ENCODE data around the gene PIWIL4. TPM values are rescaled to one million over a fixed set of nuclear protein-coding genes. Genes with fewer than 3 reads are reported as not detected.

PIWIL4 gene
- total RNA-seq, 1 experiment from 2014 or later: not detected

DNA sequence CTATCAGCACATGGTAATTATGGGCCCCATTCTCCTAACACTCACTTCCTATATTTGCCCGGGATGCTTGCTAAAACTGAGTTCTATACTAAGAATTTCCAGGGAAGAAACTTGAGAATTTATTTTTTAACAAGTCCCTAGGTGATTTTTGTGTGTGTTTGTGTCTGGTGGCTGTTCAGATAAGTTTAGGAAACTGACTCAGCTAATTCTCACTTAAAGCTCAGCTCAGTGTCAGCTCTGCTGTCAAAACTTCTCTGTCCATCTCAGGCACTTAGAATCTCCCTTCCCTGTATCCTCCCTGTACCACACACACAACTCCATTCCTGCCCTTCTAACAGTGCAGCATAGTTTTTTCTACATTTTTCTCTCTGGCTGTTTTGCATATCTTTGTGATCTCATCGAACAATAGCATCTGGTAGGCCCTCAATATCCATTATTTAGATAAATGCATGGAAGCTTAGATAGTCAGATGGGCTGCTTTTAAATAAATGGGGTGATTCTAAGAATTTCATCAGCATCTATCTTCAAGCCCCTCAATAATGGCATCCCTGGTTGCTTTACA lies 69.3 kb downstream of the PIWIL4 start:
- Histone ChIP-seq H2BK5ac (ENCODE audit: insufficient read length, low read length) (no peak overlapping the region), H3K79me2 (ENCODE audit: insufficient read depth, low read length) (no peaks in the 10 kb centered on the region), H3K23ac (ENCODE audit: insufficient read length, low read depth, low read length) (no peak overlapping the region), H2AK5ac (ENCODE audit: insufficient read length, low read length) (no peak overlapping the region), H2BK12ac (ENCODE audit: insufficient read length, low read depth, low read length) (no peak overlapping the region), H3K4ac (ENCODE audit: low read depth, low read length) (no peak overlapping the region), H2BK120ac (ENCODE audit: low read depth, low read length, poor library complexity, severe bottlenecking) (no peak overlapping the region), H3K9me3 (ENCODE audit: control insufficient read depth, low read depth, low read length) (no peaks in the 10 kb centered on the region), H2BK15ac (ENCODE audit: low read depth, low read length) (no peak overlapping the region), H3K27me3 (ENCODE audit: insufficient read depth, low read length) (no peaks in the 10 kb centered on the region), H3K14ac (ENCODE audit: insufficient read depth, low read length) (no peak overlapping the region), H4K8ac (replicated peaks; ENCODE audit: insufficient read length, low read depth, low read length) (no peak overlapping the region), H3K18ac (ENCODE audit: insufficient read length, low read depth, low read length) (no peak overlapping the region), H4K20me1 (ENCODE audit: control insufficient read depth, insufficient read depth, insufficient read length) (no peaks in the 10 kb centered on the region), H3K9ac (ENCODE audit: extremely low read depth, insufficient read length, low read length) (no peak overlapping the region), H3K23me2 (ENCODE audit: insufficient read length, low read depth, low read length, poor library complexity, severe bottlenecking) (no peaks in the 10 kb centered on the region), H3K79me1 (ENCODE audit: insufficient read depth, low read depth, low read length, poor library complexity, severe bottlenecking) (no peaks in the 10 kb centered on the region), H3T11ph (ENCODE audit: low read length) (no peak overlapping the region), H3K27ac (ENCODE audit: insufficient read length, low read depth, low read length) (no peak overlapping the region), H3K4me2 (ENCODE audit: insufficient read depth, insufficient read length, low read length) (no peak overlapping the region), H2AFZ (ENCODE audit: low read length) (no peak overlapping the region), H3K4me1 (ENCODE audit: insufficient read depth, low read length) (peaks cover 9% of the 10 kb centered on the region; the same call in 1 of the 2 replicates), H4K91ac (ENCODE audit: insufficient read length, low read depth, low read length) (no peak overlapping the region), H4K5ac (ENCODE audit: insufficient read length, low read depth, low read length) (no peak overlapping the region), H3K56ac (ENCODE audit: insufficient read length, low read depth, low read length) (no peak overlapping the region), H2BK20ac (ENCODE audit: low read depth, low read length, poor library complexity, severe bottlenecking) (no peak overlapping the region)
- Mint-ChIP-seq H3K36me3 (ENCODE audit: insufficient read depth in 1 of 3, low read depth in 3 of 3) (no peaks in the 10 kb centered on the region), H3K4me3 (no peak overlapping the region), H3K9me3 (no peaks in the 10 kb centered on the region), H3K27ac (no peak overlapping the region; a peak in 1 of 7 replicates), H3K4me1 (peaks cover 12 to 24% of the 10 kb centered on the region in 2 experiments; a peak in 3 of 4 replicates), H3K27me3 (ENCODE audit: low read depth) (no peaks in the 10 kb centered on the region)
- no CpG with 5 or more reads among the region's 2 CpGs for WGBS (ENCODE audit: extremely low coverage, insufficient read length, low lambda C conversion rate)
- DNase-seq: no peak
- TF ChIP-seq, protein P1, sequence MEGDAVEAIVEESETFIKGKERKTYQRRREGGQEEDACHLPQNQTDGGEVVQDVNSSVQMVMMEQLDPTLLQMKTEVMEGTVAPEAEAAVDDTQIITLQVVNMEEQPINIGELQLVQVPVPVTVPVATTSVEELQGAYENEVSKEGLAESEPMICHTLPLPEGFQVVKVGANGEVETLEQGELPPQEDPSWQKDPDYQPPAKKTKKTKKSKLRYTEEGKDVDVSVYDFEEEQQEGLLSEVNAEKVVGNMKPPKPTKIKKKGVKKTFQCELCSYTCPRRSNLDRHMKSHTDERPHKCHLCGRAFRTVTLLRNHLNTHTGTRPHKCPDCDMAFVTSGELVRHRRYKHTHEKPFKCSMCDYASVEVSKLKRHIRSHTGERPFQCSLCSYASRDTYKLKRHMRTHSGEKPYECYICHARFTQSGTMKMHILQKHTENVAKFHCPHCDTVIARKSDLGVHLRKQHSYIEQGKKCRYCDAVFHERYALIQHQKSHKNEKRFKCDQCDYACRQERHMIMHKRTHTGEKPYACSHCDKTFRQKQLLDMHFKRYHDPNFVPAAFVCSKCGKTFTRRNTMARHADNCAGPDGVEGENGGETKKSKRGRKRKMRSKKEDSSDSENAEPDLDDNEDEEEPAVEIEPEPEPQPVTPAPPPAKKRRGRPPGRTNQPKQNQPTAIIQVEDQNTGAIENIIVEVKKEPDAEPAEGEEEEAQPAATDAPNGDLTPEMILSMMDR (conservative IDR thresholded peaks at IDR 0.05): no peak
